Astrocyte of the spinal cord (primary cell): Measurements from ENCODE around the gene ERBB4.

Source experiments
- DNase-seq: peaks from one replicate; pipeline ENCODE4 v3.0.0; 2011; ENCODE audit warnings: low read depth, low spot score
- H3K4me3 ChIP-seq: 2 replicates; pipeline ENCODE4 v1.5.1; 2011; ENCODE audit warnings: low read depth, mild to moderate bottlenecking, low read length, moderate library complexity
- in situ Hi-C: cut with HindIII; loops from 2 replicates; pipeline ENCODE4 v1.10.0; 2017; ENCODE audit warnings: low sequenced_read_pairs
- TF ChIP-seq, protein P1 (sequence below): IDR thresholded peaks from 2 replicates; pipeline ENCODE4 v1.5.1; 2012; ENCODE audit warnings: low read depth, mild to moderate bottlenecking, low read length, inconsistent platforms

ERBB4 gene

GRCh38 chr2:212538305-212539071 lies at the start of gene ERBB4:
TSS of gene ERBB4 (minus strand) at chr2:212538802. CDS start at chr2:212538530, 272 bp downstream.
- TF ChIP-seq, protein P1, sequence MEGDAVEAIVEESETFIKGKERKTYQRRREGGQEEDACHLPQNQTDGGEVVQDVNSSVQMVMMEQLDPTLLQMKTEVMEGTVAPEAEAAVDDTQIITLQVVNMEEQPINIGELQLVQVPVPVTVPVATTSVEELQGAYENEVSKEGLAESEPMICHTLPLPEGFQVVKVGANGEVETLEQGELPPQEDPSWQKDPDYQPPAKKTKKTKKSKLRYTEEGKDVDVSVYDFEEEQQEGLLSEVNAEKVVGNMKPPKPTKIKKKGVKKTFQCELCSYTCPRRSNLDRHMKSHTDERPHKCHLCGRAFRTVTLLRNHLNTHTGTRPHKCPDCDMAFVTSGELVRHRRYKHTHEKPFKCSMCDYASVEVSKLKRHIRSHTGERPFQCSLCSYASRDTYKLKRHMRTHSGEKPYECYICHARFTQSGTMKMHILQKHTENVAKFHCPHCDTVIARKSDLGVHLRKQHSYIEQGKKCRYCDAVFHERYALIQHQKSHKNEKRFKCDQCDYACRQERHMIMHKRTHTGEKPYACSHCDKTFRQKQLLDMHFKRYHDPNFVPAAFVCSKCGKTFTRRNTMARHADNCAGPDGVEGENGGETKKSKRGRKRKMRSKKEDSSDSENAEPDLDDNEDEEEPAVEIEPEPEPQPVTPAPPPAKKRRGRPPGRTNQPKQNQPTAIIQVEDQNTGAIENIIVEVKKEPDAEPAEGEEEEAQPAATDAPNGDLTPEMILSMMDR = no peak
- peak within 1 kb of the TSS; percentile 61 for H3K4me3 ChIP-seq
- in situ Hi-C loops = no loop called here
- no peak for DNase-seq

DNA sequence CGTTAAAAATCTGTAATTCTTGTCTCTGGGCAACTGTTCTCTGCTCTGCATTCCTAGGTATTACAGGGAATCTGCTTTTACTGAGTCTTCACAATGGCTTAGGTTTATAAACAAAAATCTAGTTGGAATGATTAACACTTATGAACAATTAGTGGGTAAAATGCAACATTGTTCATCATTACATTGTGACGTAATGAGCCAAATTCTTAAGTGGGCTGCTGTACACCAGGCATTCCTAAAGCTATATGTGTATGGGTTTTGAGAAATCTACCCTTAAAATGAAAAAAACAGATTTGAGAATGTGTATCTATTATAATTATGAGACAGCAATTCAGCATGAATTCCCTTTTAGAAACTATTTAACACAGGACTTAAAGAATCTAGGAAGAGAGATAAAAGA lies 41.5 kb upstream of the ERBB4 start:
- in situ Hi-C loops = no loop called here
- TF ChIP-seq, protein P1 = no peak
- no peak overlapping the region for H3K4me3 ChIP-seq
- DNase-seq = no peak

DNA sequence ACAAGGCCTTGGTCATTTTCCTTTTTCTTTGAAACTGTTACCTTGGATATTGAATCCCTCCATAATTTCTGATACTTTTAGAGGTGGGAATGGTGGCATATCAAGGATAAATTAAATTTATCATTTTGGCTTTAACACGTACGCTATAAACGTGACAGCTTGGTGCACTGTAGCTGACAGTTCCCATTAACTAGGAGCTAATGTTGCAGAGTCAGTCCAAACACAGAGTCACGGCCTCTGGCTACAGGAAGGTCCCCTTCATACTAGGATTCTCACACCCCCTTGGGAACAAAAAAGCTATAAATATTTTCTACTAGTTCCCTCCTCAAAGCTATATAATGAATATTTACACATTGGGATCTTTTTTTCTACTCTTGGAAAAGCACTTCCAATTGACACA lies 17.7 kb upstream of the ERBB4 start:
- H3K4me3 ChIP-seq = no peak overlapping the region
- DNase-seq = no peak
- TF ChIP-seq, protein P1 = no peak
- in situ Hi-C loops = no loop called here

DNA sequence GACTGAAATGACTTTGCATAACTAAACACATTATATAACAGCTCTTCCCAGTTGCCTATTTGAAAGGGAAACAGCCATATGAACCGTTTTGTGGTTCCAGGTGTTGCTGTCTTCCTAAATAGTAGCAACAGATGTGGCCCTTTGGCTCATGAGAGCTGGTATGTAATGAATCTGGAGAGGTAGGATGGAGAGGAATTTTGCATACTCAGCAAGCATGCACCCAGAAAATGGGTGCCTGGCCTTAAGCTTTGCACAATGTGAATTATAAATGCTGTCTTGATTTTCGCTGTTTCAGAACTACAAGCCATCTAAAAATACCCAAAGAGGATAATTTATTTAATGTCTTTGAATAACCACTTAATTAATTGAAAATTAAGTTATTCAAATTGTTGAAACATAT lies 15.6 kb upstream of the ERBB4 start:
- DNase-seq = no peak
- no peak overlapping the region for H3K4me3 ChIP-seq
- in situ Hi-C loops = no loop called here
- TF ChIP-seq, protein P1 = no peak

GRCh38 chr2:212549941-212550340 lies 11.3 kb upstream of the ERBB4 start:
- no peak for DNase-seq
- H3K4me3 ChIP-seq = no peak overlapping the region
- in situ Hi-C loops = no loop called here
- TF ChIP-seq, protein P1 = no peak

- H3K4me3 ChIP-seq = no peak overlapping the region
- TF ChIP-seq, protein P1 = no peak
- no peak for DNase-seq
- in situ Hi-C loops = no loop called here
Measured at GRCh38 chr2:212549463-212549862, 10.9 kb upstream of the ERBB4 start.
